T follicular helper cell (primary cell): Measurements from ENCODE around the gene CEP20.

Experiments used
- DNase-seq: peaks from one replicate; pipeline ENCODE4 v3.0.0-alpha.2; 2020; ENCODE audit warnings: low read depth

CEP20 gene

GRCh38 chr16:15833541-15833940, 54.9 kb downstream of the CEP20 start:
- no peak for DNase-seq

GRCh38 chr16:15832241-15832640, 56.2 kb downstream of the CEP20 start:
- no peak for DNase-seq

DNA sequence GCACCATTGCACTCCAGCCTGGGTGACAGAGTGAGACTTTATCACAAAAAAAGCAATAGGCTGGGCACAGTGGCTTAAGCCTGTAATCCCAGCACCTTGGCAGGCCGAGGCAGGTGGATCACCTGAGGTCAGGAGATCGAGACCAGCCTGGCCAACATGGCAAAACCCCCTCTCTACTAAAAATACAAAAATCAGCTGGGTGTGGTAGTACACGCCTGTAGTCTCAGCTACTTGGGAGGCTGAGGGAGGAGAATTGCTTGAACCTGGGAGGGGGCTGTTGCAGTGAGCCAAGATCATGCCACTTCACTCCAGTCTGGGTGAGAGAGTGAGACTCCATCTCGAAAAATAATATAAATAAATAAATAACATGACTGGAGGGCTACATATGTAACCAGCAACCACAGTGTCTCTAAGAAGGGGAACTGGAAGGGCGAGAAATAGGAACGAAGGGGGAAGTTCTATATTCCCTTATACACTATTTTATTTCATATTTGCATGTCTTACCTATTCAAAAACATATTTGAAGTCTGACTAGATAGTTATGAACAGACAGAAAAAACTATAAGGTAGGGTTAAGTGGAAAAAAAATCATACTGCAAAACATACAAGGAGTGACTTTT, 57.5 kb downstream of the CEP20 start:
- no peak for DNase-seq

DNA sequence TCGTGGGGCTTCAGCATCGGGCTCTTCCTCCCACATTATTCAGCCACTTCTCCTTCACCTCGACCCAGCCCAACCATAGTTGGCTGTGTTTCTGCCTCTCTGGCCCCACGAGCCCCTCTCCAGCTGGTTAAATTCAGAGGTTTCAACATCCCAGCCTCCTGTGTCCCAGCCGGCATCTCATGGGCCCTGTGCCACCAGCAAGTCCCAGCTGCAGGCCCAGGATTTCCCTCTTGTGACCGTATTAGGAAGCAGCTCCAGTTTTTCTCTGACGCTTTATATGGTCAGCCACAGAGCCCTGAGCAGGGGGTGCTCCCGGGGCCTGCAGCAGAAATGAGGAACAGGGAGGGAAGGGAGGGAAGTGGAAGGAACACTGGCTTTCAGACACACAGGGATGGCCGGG, 58.9 kb downstream of the CEP20 start:
- no peak for DNase-seq

DNA sequence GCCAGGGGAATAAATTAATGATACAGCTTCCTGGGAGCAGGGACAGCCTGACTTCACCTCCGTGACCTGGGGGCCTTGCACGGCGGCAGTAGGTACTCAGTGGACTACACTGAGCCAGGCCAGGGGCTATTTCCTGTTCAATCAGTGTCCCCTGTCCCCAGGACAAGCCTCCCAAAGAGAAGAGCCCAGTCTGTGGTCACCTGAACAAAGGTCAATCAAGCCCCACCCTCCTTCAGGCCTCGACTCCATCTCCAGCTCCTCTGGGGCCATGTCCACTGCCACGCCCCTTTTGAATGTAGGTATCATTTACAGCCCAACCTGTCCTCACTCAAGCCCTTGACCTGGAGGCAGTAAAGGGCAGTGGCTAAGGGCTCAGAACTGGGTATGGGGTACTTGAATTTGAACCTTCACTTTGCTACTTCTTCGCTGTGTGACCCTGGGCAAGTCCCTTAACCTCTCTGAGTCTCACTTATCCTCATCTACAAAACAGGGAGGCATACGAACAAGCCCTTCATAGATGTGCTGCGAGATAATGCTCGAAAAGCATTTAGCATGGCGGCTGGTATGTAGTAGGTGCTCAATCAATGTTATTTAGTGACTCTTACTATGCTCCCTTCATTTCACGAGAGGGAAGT, 60.6 kb downstream of the CEP20 start:
- DNase-seq = no peak

- no peak for DNase-seq
Observed at GRCh38 chr16:15827299-15827698, 61.1 kb downstream of the CEP20 start.

GRCh38 chr16:15825750-15826305, 62.6 kb downstream of the CEP20 start:
- DNase-seq = no peak

GRCh38 chr16:15822957-15823356, 65.4 kb downstream of the CEP20 start:
- no peak for DNase-seq

DNA sequence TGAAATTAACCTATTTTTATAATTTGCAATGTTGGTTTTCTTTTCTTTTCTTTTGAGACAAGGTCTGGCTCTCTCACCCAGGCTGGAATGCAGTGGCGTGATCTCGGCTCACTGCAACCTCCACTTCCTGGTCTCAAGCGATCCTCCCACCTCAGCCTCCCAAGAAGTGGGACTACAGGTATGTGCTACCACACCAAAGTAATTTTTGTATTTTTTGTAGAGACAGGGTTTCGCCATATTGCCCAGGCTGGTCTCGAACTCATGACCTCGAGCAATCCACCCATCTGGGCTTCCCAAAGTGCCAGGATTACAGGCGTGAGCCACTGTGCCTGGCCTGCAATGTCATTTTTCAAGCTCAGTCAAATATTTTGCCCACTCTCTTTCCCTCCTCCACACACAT, 67.6 kb downstream of the CEP20 start:
- DNase-seq = no peak

GRCh38 chr16:15819046-15819445, 69.4 kb downstream of the CEP20 start:
- DNase-seq = no peak

DNA sequence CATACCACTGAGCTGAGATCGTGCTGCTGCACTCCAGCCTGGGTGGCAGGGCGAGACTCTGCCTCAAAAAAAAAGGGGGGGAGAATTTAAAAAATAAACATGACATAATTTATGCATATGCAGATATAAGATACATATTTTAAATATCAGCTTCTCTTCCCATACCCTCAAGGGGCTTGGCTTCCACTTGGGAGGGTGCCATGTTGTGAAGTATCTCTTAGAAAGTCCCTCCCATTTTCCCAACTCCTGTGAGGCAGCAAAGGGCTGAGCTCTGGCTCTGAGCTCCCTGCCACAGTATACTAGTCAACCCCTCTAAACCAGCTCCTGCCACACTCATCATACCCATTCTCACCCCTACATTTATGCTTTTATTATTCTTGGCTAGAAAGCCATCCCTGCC, 71.0 kb downstream of the CEP20 start:
- DNase-seq = no peak

DNA sequence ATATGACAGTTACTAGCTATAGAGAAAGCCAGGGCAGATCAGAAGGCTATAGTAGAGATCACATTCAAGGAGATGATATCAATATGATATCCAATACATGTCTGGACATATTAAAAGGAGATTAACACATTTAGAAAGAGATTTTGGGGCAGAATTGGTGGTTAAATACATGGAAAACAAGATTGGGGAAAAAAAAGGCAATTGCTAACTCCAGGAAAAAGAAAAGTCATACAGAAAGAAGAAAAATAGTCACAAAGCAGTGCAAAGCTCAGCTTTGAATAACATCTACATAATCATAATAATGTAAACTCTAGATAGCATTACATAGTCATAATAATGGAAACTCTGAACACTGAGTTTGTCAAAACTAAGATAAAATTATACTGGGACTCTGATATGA, 72.2 kb downstream of the CEP20 start:
- DNase-seq = no peak
